Neuronal stem cell (in vitro differentiated cells): ENCODE measurements around the gene EPB41L4B.
"Not testable (repeated sequence)": the region's sequence is repeated elsewhere in the genome, so short reads cannot be mapped to it uniquely, and the experiment has no call there.

ENCODE experiments used
- DNase-seq: peaks from one replicate; pipeline ENCODE4 v3.0.0-alpha.2; 2013; ENCODE audit warnings: low spot score
- H2AFZ ChIP-seq: one replicate; pipeline ENCODE4 v1.6.1; 2013; ENCODE audit warnings: mild to moderate bottlenecking, low read length, inconsistent platforms
- H2AK5ac ChIP-seq: 2 replicates; pipeline ENCODE4 v1.6.1; 2013; ENCODE audit warnings: low read depth, mild to moderate bottlenecking, inconsistent platforms, low read length, moderate library complexity, mixed read lengths
- H2BK120ac ChIP-seq: 2 replicates; pipeline ENCODE4 v1.6.1; 2013; ENCODE audit warnings: low read depth, mild to moderate bottlenecking, inconsistent platforms, low read length, moderate library complexity, mixed read lengths
- H2BK12ac ChIP-seq: one replicate; pipeline ENCODE4 v1.6.1; 2013; ENCODE audit warnings: low read length, inconsistent platforms
- H2BK15ac ChIP-seq: 2 replicates; pipeline ENCODE4 v1.6.1; 2013; ENCODE audit warnings: mild to moderate bottlenecking, low read length, inconsistent platforms, mixed read lengths
- H2BK5ac ChIP-seq: one replicate; pipeline ENCODE4 v1.6.1; 2013; ENCODE audit warnings: inconsistent platforms, mild to moderate bottlenecking, low read length, moderate library complexity
- H3K14ac ChIP-seq: one replicate; pipeline ENCODE4 v1.6.1; 2013; ENCODE audit warnings: low read length, inconsistent platforms
- H3K18ac ChIP-seq: 2 replicates; pipeline ENCODE4 v1.6.1; 2013; ENCODE audit warnings: low read length, inconsistent platforms
- H3K23ac ChIP-seq: 2 replicates; pipeline ENCODE4 v1.6.1; 2013; ENCODE audit warnings: low read depth, mild to moderate bottlenecking, mixed read lengths, low read length, inconsistent platforms; ENCODE audit not compliant: poor library complexity
- H3K27ac ChIP-seq: replicated peaks from 3 replicates; pipeline ENCODE4 v1.5.1; 2013; ENCODE audit warnings: low read length, inconsistent platforms
- H3K27me3 ChIP-seq, 3 experiments: 2 replicates each; pipeline ENCODE4 v1.6.1; 2013; ENCODE audit warnings: low read length in 3 of 3, mild to moderate bottlenecking in 2 of 3, inconsistent platforms in 1 of 3, low read depth in 1 of 3, mixed read lengths in 1 of 3, moderate library complexity in 1 of 3; ENCODE audit not compliant: control insufficient read depth in 3 of 3, insufficient read depth in 3 of 3
- H3K36me3 ChIP-seq, 2 donors: replicated peaks in 1 of 2; 2 replicates each; pipeline ENCODE4 v1.6.1; 2013; ENCODE audit warnings: low read length in 2 of 2; ENCODE audit not compliant: control insufficient read depth in 2 of 2, insufficient read depth in 2 of 2
- H3K4ac ChIP-seq: 2 replicates; pipeline ENCODE4 v1.6.1; 2013; ENCODE audit warnings: inconsistent platforms, mild to moderate bottlenecking, low read length, moderate library complexity
- H3K4me1 ChIP-seq, 2 donors: 1 replicate in 1 of 2; 2 replicates in 1 of 2; pipeline ENCODE4 v1.6.1; 2013; ENCODE audit warnings: low read length in 2 of 2, low read depth in 1 of 2; ENCODE audit not compliant: control insufficient read depth in 2 of 2, insufficient read depth in 1 of 2
- H3K4me2 ChIP-seq: one replicate; pipeline ENCODE4 v1.6.1; 2013; ENCODE audit warnings: mild to moderate bottlenecking, low read length, inconsistent platforms; ENCODE audit not compliant: insufficient read depth, poor library complexity, severe bottlenecking
- H3K4me3 ChIP-seq, 2 donors: 2 replicates each; pipeline ENCODE4 v1.5.1; 2013; ENCODE audit warnings: low read length in 2 of 2, mild to moderate bottlenecking in 2 of 2, inconsistent platforms in 1 of 2, moderate library complexity in 1 of 2
- H3K79me1 ChIP-seq: one replicate; pipeline ENCODE4 v1.6.1; 2013; ENCODE audit warnings: low read depth, mild to moderate bottlenecking, inconsistent platforms, low read length, moderate library complexity
- H3K9ac ChIP-seq: one replicate; pipeline ENCODE4 v1.6.1; 2013; ENCODE audit warnings: mild to moderate bottlenecking, low read depth, low read length, inconsistent platforms; ENCODE audit not compliant: poor library complexity
- H3K9me3 ChIP-seq, 2 donors: replicated peaks in 1 of 2; 2 replicates each; pipeline versions ENCODE3 to v1.6.1; 2013; ENCODE audit warnings: low read length in 2 of 2, mild to moderate bottlenecking in 2 of 2, inconsistent platforms in 1 of 2, low read depth in 1 of 2, mixed read lengths in 1 of 2, moderate library complexity in 1 of 2; ENCODE audit not compliant: control insufficient read depth in 2 of 2, insufficient read depth in 1 of 2
- H4K8ac ChIP-seq: one replicate; pipeline ENCODE4 v1.6.1; 2013; ENCODE audit warnings: low read depth, mild to moderate bottlenecking, inconsistent platforms, low read length, moderate library complexity
- H4K91ac ChIP-seq: one replicate; pipeline ENCODE4 v1.6.1; 2013; ENCODE audit warnings: low read length, low read depth, mild to moderate bottlenecking, inconsistent platforms; ENCODE audit not compliant: poor library complexity
- WGBS, 2 donors: extraction: QIAGEN DNeasy Blood & Tissue Kit; methylation state at CpG; one replicate each; pipeline ENCODE4 v1.1.7; 2013; ENCODE audit warnings: missing lambda C conversion rate in 2 of 2, mixed read lengths in 1 of 2; ENCODE audit not compliant: insufficient read length in 2 of 2, insufficient replicate concordance in 1 of 2; ENCODE audit errors: extremely low coverage in 2 of 2; 5-methylcytosine and 5-hydroxymethylcytosine counted together

Gene EPB41L4B

GRCh38 chr9:109228093-109228642 is 92.7 kb downstream of the EPB41L4B start:
- Histone ChIP-seq H3K4me2 (no peak overlapping the region), H3K4me1 (peaks cover 0 to 1% of the 10 kb centered on the region in 2 donors), H3K36me3 (no peaks in the 10 kb centered on the region), H2AK5ac (no peak overlapping the region), H4K91ac (no peak overlapping the region), H3K27me3 (peaks cover 0 to 25% (median 0%) of the 10 kb centered on the region in 3 experiments), H3K18ac (no peak overlapping the region), H3K9ac (no peak overlapping the region), H3K4ac (no peak overlapping the region), H2AFZ (no peak overlapping the region), H3K9me3 (peaks cover 0 to 2% of the 10 kb centered on the region in 2 donors), H3K23ac (no peak overlapping the region), H3K14ac (no peak overlapping the region), H3K4me3 (no peak overlapping the region), H4K8ac (no peak overlapping the region), H2BK120ac (no peak overlapping the region), H3K27ac (no peak overlapping the region), H2BK12ac (no peak overlapping the region), H2BK15ac (no peak overlapping the region), H2BK5ac (no peak overlapping the region), H3K79me1 (no peaks in the 10 kb centered on the region)
- no peak for DNase-seq

DNA sequence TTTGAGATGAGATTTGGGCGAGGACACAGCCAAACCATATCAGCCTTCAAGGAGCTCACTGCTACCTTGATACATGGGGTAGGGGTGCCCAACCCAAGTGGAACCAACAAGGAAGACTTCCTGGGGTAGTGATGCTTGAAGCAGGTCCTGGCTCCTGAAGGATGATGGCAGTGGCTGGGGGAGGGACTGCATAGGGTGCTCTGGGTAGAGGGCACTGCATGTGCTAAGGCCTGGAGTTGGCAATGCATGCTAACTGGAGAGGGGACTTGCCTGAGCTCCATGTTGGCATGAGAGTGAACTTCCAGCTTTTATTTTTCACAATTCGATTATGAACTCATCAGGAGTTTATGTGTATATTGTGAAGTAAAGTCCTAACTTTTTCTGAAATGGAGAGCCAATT is 95.2 kb downstream of the EPB41L4B start:
- Histone ChIP-seq H4K8ac (no peak overlapping the region), H2BK12ac (no peak overlapping the region), H3K27me3 (peaks cover 0 to 35% (median 0%) of the 10 kb centered on the region in 3 experiments), H3K4me3 (no peak overlapping the region), H3K27ac (no peak overlapping the region), H2BK15ac (no peak overlapping the region), H3K9ac (no peak overlapping the region), H3K14ac (no peak overlapping the region), H3K36me3 (no peaks in the 10 kb centered on the region), H4K91ac (no peak overlapping the region), H2AFZ (no peak overlapping the region), H3K18ac (no peak overlapping the region), H2AK5ac (no peak overlapping the region), H3K9me3 (peaks cover 0 to 2% of the 10 kb centered on the region in 2 donors), H3K4ac (no peak overlapping the region), H2BK120ac (no peak overlapping the region), H3K23ac (no peak overlapping the region), H3K4me2 (no peak overlapping the region), H3K79me1 (no peaks in the 10 kb centered on the region), H3K4me1 (no peaks in the 10 kb centered on the region), H2BK5ac (no peak overlapping the region)
- DNase-seq = no peak
- no CpG with 5 or more reads among the region's 2 CpGs for WGBS, 2 donors

- Histone ChIP-seq H3K36me3 (no peaks in the 10 kb centered on the region), H2AK5ac (no peak overlapping the region), H3K79me1 (no peaks in the 10 kb centered on the region), H4K91ac (no peak overlapping the region), H2AFZ (no peak overlapping the region), H3K4me2 (no peak overlapping the region), H3K23ac (no peak overlapping the region), H2BK120ac (no peak overlapping the region), H3K9me3 (peaks cover 0 to 2% of the 10 kb centered on the region in 2 donors), H2BK15ac (peak overlapping the region; percentile 12), H3K9ac (no peak overlapping the region), H3K27me3 (peaks cover 0 to 38% (median 0%) of the 10 kb centered on the region in 3 experiments), H2BK5ac (no peak overlapping the region), H3K4me1 (no peaks in the 10 kb centered on the region), H4K8ac (no peak overlapping the region), H3K27ac (no peak overlapping the region), H3K4me3 (no peak overlapping the region), H2BK12ac (no peak overlapping the region), H3K14ac (no peak overlapping the region), H3K18ac (no peak overlapping the region), H3K4ac (no peak overlapping the region)
- WGBS, 2 donors = no CpG with 5 or more reads among the region's 3 CpGs
- DNase-seq = no peak
Observed at GRCh38 chr9:109224751-109225150, 96.1 kb downstream of the EPB41L4B start.

- H4K8ac ChIP-seq, H3K4me2 ChIP-seq, DNase-seq, H2BK12ac ChIP-seq, H3K27ac ChIP-seq, H2BK5ac ChIP-seq, H3K9me3 ChIP-seq, H3K36me3 ChIP-seq, H3K18ac ChIP-seq, H2BK120ac ChIP-seq, H3K4ac ChIP-seq, H4K91ac ChIP-seq, H2AFZ ChIP-seq, H3K79me1 ChIP-seq, H3K4me1 ChIP-seq, H2AK5ac ChIP-seq, H2BK15ac ChIP-seq, H3K23ac ChIP-seq, H3K14ac ChIP-seq, H3K4me3 ChIP-seq, H3K9ac ChIP-seq: not testable (repeated sequence)
- WGBS, 2 donors = no CpG with 5 or more reads among the region's 4 CpGs
- peaks cover 0 to 24% (median 0%) of the 10 kb centered on the region in 3 experiments for H3K27me3 ChIP-seq
Observed at GRCh38 chr9:109218242-109218641, 102.6 kb downstream of the EPB41L4B start.
